GM12891 (cell line): Measurements from ENCODE around the gene MAPK8IP3. TPM values are rescaled to one million over a fixed set of nuclear protein-coding genes. Genes with fewer than 3 reads are reported as not detected.
A peak's percentile ranks its signal among the peaks of the same experiment; 100 is the strongest.

Experiments used
- DNase-seq: peaks from one replicate; pipeline ENCODE4 v3.0.0; 2011; ENCODE audit warnings: low spot score; ENCODE audit not compliant: insufficient read length
- FAIRE-seq: peaks from 2 replicates; lab custom pipeline; 2011; peaks lifted over from hg19 to GRCh38; lab: Jason Lieb, UNC
- PAX5 ChIP-seq: IDR thresholded peaks from 2 replicates; pipeline ENCODE4 v1.6.1; 2011; ENCODE audit warnings: low read length, moderate library complexity, mild to moderate bottlenecking; ENCODE audit not compliant: insufficient read depth, severe bottlenecking
- POLR2A ChIP-seq: IDR thresholded peaks from 2 replicates; pipeline ENCODE4 v1.6.1; 2011; ENCODE audit warnings: low read depth, low read length, control low read depth
- POLR2AphosphoS5 ChIP-seq: IDR thresholded peaks from 2 replicates; pipeline ENCODE4 v1.6.1; 2011; ENCODE audit warnings: low read depth, low read length, control low read depth
- POU2F2 ChIP-seq: IDR thresholded peaks from 2 replicates; pipeline ENCODE4 v1.6.1; 2011; ENCODE audit warnings: low read depth, mild to moderate bottlenecking, control low read depth, low read length, moderate library complexity
- SPI1 ChIP-seq: IDR thresholded peaks from 2 replicates; pipeline ENCODE4 v1.6.1; 2011; ENCODE audit warnings: low read depth, low read length, control low read depth
- TAF1 ChIP-seq: IDR thresholded peaks from 2 replicates; pipeline ENCODE4 v1.6.1; 2011; ENCODE audit warnings: low read depth, low read length, control low read depth
- polyA plus RNA-seq: library from polyadenylated mRNA; unstranded; fragments of >200 nt; gene quantifications from one replicate; pipeline ENCODE4 v1.2.1, GENCODE V29; 2012; ENCODE audit warnings: low read depth, missing spikeins, inconsistent platforms; ENCODE audit not compliant: missing spikeins

MAPK8IP3 gene
- polyA plus RNA-seq = 70.3 TPM

- FAIRE-seq = peak; percentile 99
- peak; percentile 88 for TF ChIP-seq POLR2AphosphoS5
- TF ChIP-seq TAF1 = no peak; the same call in 1 of the 2 replicates
- TF ChIP-seq POU2F2 = peak; percentile 65; the same call in 1 of the 2 replicates
- peak; percentile 92 for TF ChIP-seq POLR2A
- no peak for TF ChIP-seq PAX5
- DNase-seq = peak; percentile 95
Measured at GRCh38 chr16:1705688-1706385, at the start of gene MAPK8IP3. Gene MAPK8IP3 (plus strand): TSS chr16:1706195. CDS start chr16:1706340, 145 bp downstream.

GRCh38 chr16:1656808-1657617 lies 49.0 kb upstream of the MAPK8IP3 start:
- TF ChIP-seq PAX5 = no peak
- no peak for TF ChIP-seq TAF1
- TF ChIP-seq POU2F2 = no peak
- TF ChIP-seq POLR2A = no peak
- no peak for TF ChIP-seq POLR2AphosphoS5
- no peak for TF ChIP-seq SPI1
- FAIRE-seq = no peak
- no peak for DNase-seq

- FAIRE-seq = no peak
- no peak for DNase-seq
- TF ChIP-seq POU2F2 (no peak), POLR2A (no peak), TAF1 (no peak), SPI1 (no peak), PAX5 (no peak), POLR2AphosphoS5 (no peak)
Measured at GRCh38 chr16:1657841-1658240, 48.2 kb upstream of the MAPK8IP3 start.

GRCh38 chr16:1659031-1659430 lies 47.0 kb upstream of the MAPK8IP3 start:
- TF ChIP-seq SPI1 (no peak), POU2F2 (no peak), PAX5 (no peak), POLR2A (no peak), TAF1 (no peak), POLR2AphosphoS5 (no peak)
- DNase-seq (no peak), FAIRE-seq (no peak)

GRCh38 chr16:1661826-1662225 lies 44.2 kb upstream of the MAPK8IP3 start:
- FAIRE-seq (no peak), DNase-seq (no peak)
- no peak for TF ChIP-seq POU2F2
- TF ChIP-seq SPI1 = no peak

GRCh38 chr16:1662543-1662942 lies 43.5 kb upstream of the MAPK8IP3 start:
- DNase-seq (no peak), FAIRE-seq (no peak)
- no peak for TF ChIP-seq PAX5
- no peak for TF ChIP-seq POU2F2
- TF ChIP-seq SPI1 = no peak
- no peak for TF ChIP-seq POLR2A
- TF ChIP-seq TAF1 = no peak
- TF ChIP-seq POLR2AphosphoS5 = no peak

- DNase-seq (no peak), FAIRE-seq (no peak)
- TF ChIP-seq POLR2A (no peak), PAX5 (no peak), TAF1 (no peak), POU2F2 (no peak), SPI1 (no peak), POLR2AphosphoS5 (no peak)
Measured at GRCh38 chr16:1665829-1666228, 40.2 kb upstream of the MAPK8IP3 start.

- no peak for DNase-seq
- TF ChIP-seq POLR2AphosphoS5 (no peak), TAF1 (no peak), PAX5 (no peak), POU2F2 (no peak), SPI1 (no peak), POLR2A (no peak)
- FAIRE-seq = no peak
Measured at GRCh38 chr16:1666316-1666715, 39.7 kb upstream of the MAPK8IP3 start.

GRCh38 chr16:1667271-1667670 lies 38.7 kb upstream of the MAPK8IP3 start:
- DNase-seq (no peak), FAIRE-seq (no peak)
- no peak for TF ChIP-seq PAX5
- TF ChIP-seq SPI1 = no peak
- no peak for TF ChIP-seq POU2F2
- TF ChIP-seq TAF1 = no peak
- TF ChIP-seq POLR2AphosphoS5 = no peak
- TF ChIP-seq POLR2A = no peak
